Astrocyte of the spinal cord (primary cell): ENCODE measurements around the gene IFFO2.

Source experiments
- DNase-seq: peaks from one replicate; pipeline ENCODE4 v3.0.0; 2011; ENCODE audit warnings: low read depth, low spot score
- H3K4me3 ChIP-seq: 2 replicates; pipeline ENCODE4 v1.5.1; 2011; ENCODE audit warnings: low read depth, mild to moderate bottlenecking, low read length, moderate library complexity
- in situ Hi-C: cut with HindIII; loops from 2 replicates; pipeline ENCODE4 v1.10.0; 2017; ENCODE audit warnings: low sequenced_read_pairs
- TF ChIP-seq, protein P1 (sequence below): IDR thresholded peaks from 2 replicates; pipeline ENCODE4 v1.5.1; 2012; ENCODE audit warnings: low read depth, mild to moderate bottlenecking, low read length, inconsistent platforms

Gene IFFO2

DNA sequence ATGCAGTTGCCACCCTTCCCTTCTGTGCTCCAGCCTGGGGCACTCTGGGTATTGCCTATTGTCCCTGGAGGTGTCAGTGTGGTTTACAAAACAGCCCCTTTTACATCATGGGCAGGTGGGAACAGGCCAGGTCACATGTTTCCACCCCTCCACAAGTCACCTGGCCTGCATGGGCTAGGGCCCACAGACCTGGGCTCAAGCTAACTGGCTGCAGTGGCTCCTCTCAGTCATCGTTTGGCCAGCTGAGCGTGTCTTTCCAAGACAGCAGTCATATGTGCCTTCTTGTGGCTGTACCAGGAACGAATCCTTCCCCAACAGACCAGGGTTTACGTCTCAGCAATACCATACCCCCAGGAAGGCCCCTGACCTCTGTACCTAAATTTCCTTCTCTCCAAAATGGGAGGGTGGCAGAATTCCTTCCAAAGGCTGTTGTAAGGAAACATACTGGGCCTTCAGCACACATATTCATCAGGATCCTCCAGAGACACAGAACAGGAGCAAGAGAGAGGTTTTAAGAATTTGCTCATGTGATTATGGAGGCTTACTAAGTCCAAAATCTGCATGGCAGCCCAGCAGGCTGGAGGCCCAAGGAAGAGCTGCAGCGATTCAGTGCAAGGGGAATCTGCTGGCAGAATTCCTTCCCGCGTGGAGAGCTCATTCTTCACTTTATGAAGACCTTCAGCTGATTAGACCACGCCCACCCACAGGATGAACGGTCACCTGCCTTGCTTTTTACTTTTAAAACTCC, 86.5 kb downstream of the IFFO2 start:
- TF ChIP-seq, protein P1, sequence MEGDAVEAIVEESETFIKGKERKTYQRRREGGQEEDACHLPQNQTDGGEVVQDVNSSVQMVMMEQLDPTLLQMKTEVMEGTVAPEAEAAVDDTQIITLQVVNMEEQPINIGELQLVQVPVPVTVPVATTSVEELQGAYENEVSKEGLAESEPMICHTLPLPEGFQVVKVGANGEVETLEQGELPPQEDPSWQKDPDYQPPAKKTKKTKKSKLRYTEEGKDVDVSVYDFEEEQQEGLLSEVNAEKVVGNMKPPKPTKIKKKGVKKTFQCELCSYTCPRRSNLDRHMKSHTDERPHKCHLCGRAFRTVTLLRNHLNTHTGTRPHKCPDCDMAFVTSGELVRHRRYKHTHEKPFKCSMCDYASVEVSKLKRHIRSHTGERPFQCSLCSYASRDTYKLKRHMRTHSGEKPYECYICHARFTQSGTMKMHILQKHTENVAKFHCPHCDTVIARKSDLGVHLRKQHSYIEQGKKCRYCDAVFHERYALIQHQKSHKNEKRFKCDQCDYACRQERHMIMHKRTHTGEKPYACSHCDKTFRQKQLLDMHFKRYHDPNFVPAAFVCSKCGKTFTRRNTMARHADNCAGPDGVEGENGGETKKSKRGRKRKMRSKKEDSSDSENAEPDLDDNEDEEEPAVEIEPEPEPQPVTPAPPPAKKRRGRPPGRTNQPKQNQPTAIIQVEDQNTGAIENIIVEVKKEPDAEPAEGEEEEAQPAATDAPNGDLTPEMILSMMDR = no peak
- no peak for DNase-seq
- in situ Hi-C loops = no loop called here
- H3K4me3 ChIP-seq = no peak overlapping the region

DNA sequence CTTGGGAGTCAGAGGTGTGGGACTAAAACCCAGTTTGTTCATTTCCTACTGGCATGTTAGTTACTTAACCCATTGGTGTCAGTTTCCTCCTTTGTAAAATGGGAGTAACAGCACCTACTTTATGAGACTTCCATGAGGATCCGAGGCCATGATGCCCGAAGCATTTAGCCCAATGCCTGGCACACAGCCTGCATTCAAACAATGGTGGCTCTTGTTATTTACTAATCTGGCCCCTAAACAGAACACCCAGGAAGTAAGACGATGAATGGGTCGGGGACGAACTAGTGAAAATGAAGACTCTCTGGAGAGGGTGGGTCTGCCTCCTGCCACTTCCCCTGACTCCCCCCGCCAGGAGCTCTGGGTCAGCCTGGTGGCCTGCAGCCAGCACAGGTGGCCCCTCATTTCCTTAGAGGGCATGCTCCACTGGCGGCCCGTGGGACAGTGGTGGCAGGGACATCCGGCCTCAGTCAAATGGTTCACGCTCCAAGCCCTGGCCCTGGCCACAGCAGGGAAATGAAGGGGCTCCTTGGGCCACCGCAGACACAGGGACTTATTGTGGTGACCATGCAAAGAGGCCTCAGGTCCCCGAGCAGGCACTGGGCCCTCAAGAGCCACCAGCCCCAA, 87.6 kb downstream of the IFFO2 start:
- in situ Hi-C loops = no loop called here

DNA sequence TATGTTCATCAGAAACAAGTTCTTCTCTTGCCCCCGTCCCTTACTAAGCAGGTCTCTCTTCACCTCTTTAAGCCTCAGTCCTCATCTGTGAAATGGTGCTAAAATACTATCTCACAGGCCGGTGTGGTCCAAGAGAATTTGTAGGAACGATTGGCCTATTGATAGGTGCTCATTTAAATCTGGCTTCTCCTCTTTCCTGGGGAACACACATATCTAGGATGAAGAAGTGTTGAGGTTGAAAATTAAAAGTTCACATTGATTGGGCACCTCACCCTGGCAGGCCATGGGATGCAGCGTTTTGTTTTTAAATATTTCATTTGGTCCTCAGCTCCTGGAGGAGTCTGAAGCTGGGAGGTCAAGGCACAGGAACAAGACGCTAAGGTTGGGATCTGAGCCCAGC, 88.1 kb downstream of the IFFO2 start:
- DNase-seq = no peak
- in situ Hi-C loops = no loop called here
- no peak overlapping the region for H3K4me3 ChIP-seq
- TF ChIP-seq, protein P1 = no peak

More for the DNA sequence above, 87.6 kb downstream of the IFFO2 start:
- H3K4me3 ChIP-seq = no peak overlapping the region
- DNase-seq = no peak
- TF ChIP-seq, protein P1 = no peak

- no peak for DNase-seq
- in situ Hi-C loops = no loop called here
- TF ChIP-seq, protein P1 = no peak
- H3K4me3 ChIP-seq = no peak overlapping the region
Observed at GRCh38 chr1:18866846-18867245, 89.6 kb downstream of the IFFO2 start.

DNA sequence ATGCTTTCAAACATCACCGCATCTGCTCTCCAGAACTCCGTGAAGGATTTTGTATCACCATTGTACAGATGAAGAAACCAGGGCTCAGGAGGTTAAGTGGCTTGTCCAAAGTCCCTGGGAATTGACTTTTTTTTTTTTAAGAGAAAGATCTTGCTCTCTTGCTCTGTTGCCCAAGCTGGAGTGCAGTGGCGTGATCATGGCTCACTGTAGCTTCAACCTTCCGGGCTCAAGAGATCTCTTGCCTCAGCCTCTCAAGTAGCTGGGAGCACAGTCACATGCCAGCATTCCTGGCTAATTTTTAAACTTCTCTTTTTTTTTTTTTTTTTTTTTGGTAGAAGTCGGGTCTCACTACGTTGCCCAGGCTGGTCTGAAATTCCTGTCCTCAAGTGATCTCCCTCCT, 90.2 kb downstream of the IFFO2 start:
- TF ChIP-seq, protein P1 = no peak
- DNase-seq = no peak
- no peak overlapping the region for H3K4me3 ChIP-seq
- in situ Hi-C loops = no loop called here

- no peak overlapping the region for H3K4me3 ChIP-seq
- in situ Hi-C loops = no loop called here
- TF ChIP-seq, protein P1 = no peak
- no peak for DNase-seq
Observed at GRCh38 chr1:18865176-18865575, 91.3 kb downstream of the IFFO2 start.
